Mucosa of stomach (tissue), 1 donor: Measurements from ENCODE around the gene NLRP12.

ENCODE experiments used
- H3K27me3 ChIP-seq: one replicate; pipeline ENCODE4 v1.7.0; 2013; ENCODE audit warnings: mild to moderate bottlenecking, low read length; ENCODE audit not compliant: control insufficient read depth, insufficient read depth
- H3K36me3 ChIP-seq: one replicate; pipeline ENCODE4 v1.7.0; 2013; ENCODE audit warnings: low read length; ENCODE audit not compliant: control insufficient read depth, insufficient read depth
- H3K4me1 ChIP-seq: one replicate; pipeline ENCODE4 v1.7.0; 2013; ENCODE audit warnings: mild to moderate bottlenecking, low read length; ENCODE audit not compliant: control insufficient read depth, insufficient read depth
- H3K4me3 ChIP-seq: one replicate; pipeline ENCODE4 v1.7.0; 2013; ENCODE audit warnings: low read length
- H3K9ac ChIP-seq: one replicate; pipeline ENCODE4 v1.7.0; 2013; ENCODE audit warnings: mild to moderate bottlenecking, low read length, moderate library complexity
- H3K9me3 ChIP-seq: one replicate; pipeline ENCODE4 v1.7.0; 2013; ENCODE audit warnings: mild to moderate bottlenecking, low read length, moderate library complexity; ENCODE audit not compliant: control insufficient read depth
- donor health status: Pancreatic carcinoma.

NLRP12 gene

DNA sequence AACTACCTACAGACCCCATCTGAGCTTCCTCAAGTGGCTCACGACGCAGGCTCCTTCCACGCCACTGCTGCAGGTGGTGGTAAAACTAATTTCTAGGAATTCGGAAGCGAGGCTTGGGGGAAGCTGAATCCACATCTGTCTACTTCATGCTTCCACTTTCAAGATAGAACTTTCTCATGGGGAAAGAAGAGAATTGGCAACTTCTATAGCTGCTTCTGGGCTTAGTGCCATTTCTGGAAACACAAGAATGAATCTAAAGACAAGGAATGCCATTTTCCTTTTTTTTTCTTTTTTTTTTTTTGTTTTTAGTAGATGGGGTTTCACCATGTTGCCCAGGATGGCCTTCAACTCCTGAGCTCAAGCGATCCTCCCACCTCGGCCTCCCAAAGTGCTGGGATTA, 2.8 kb upstream of the NLRP12 start:
- Histone ChIP-seq H3K36me3 (no peaks in the 10 kb centered on the region), H3K9me3 (no peaks in the 10 kb centered on the region), H3K4me1 (no peaks in the 10 kb centered on the region), H3K9ac (no peak overlapping the region), H3K4me3 (no peak overlapping the region), H3K27me3 (peaks cover 3% of the 10 kb centered on the region)

DNA sequence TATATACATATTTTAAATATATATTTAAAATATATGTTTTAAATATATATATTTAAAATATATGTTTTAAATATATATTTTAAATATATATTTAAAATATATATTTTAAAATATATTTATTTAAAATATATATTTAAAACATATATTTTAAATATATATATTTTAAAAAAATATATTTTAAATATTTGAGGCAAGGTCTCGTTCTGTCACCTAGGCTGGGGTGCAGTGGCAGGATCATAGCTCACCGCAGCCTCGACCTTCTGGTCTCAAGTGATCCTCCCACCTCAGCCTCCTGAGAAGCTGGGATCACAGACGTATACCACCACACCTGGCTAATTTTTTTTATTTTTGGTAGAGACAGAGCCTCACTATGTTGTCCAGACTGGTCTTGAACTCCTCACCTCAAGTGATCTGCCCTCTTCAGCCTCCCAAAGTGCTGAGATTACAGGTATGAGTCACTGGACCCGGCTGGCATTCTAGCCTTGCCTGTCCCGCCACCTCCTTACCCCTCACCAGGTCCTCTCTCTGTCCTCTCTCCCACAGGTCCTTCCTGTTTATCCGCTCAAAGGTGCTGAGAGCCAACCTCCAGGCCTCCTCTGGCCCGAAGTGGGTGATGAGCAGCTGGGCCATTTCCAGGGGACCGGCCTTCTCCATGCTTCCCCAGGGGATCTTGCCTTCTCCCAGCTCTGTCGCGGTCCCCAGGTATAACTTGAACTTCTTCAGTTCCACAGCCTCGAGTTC, 564 bp downstream of the NLRP12 start:
- Histone ChIP-seq H3K9me3 (no peaks in the 10 kb centered on the region), H3K4me3 (no peak overlapping the region), H3K4me1 (no peaks in the 10 kb centered on the region), H3K9ac (no peak overlapping the region), H3K36me3 (no peaks in the 10 kb centered on the region), H3K27me3 (no peaks in the 10 kb centered on the region)

DNA sequence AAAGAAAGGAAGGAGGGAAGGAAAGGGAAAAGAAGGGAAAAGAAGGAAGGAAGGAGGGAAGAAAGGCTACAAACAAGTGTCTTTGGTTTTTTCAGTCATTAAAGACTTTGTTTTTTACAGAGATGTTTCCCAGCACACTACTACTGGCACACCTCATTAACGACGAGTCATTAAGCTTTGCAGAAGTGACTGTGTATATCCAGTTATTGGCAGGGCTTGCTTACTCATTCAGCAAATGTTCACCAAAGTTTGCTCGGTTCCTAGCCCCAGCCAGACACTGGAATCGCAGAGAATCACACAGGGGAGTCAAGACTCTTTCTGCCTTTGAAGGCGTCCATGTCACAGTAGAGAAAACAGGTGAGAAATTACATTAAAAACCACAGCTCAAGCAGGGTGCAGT, 4.3 kb downstream of the NLRP12 start:
- no peaks in the 10 kb centered on the region for H3K27me3 ChIP-seq
- no peaks in the 10 kb centered on the region for H3K4me1 ChIP-seq
- no peaks in the 10 kb centered on the region for H3K36me3 ChIP-seq
- no peaks in the 10 kb centered on the region for H3K9me3 ChIP-seq
- H3K9ac ChIP-seq: no peak overlapping the region
- no peak overlapping the region for H3K4me3 ChIP-seq

DNA sequence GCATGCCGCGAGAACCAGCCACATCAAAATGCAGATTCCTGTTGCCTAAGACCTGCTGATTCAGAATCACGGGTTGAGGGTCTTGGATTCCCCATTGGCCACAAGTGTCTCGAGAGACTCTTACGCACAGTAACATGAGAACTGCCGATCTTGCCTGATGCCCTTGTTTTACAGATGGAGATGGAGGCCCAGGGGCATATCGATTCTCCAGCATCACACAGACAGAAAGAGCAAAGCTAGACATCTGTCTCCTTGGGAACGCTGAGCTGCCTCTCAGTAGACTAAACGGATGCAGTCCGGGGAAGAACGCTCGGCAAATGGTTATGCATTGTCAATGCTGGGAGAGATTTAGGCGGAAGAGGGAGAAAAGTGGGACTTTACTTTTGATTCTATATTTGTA, 5.4 kb downstream of the NLRP12 start:
- no peaks in the 10 kb centered on the region for H3K9me3 ChIP-seq

GRCh38 chr19:53813996-53814395, 10.1 kb downstream of the NLRP12 start:
- H3K36me3 ChIP-seq: no peaks in the 10 kb centered on the region
- no peak overlapping the region for H3K9ac ChIP-seq
- H3K27me3 ChIP-seq: no peaks in the 10 kb centered on the region
- no peaks in the 10 kb centered on the region for H3K4me1 ChIP-seq
- no peak overlapping the region for H3K4me3 ChIP-seq
- H3K9me3 ChIP-seq: no peaks in the 10 kb centered on the region

More for the DNA sequence above, 5.4 kb downstream of the NLRP12 start:
- no peaks in the 10 kb centered on the region for H3K4me1 ChIP-seq
- H3K9ac ChIP-seq: no peak overlapping the region
- no peaks in the 10 kb centered on the region for H3K27me3 ChIP-seq
- no peak overlapping the region for H3K4me3 ChIP-seq
- H3K36me3 ChIP-seq: no peaks in the 10 kb centered on the region

GRCh38 chr19:53812335-53812734, 11.8 kb downstream of the NLRP12 start:
- Histone ChIP-seq H3K9ac (no peak overlapping the region), H3K9me3 (no peaks in the 10 kb centered on the region), H3K36me3 (no peaks in the 10 kb centered on the region), H3K4me1 (no peaks in the 10 kb centered on the region), H3K4me3 (no peak overlapping the region), H3K27me3 (no peaks in the 10 kb centered on the region)

- Histone ChIP-seq H3K36me3 (no peaks in the 10 kb centered on the region), H3K27me3 (no peaks in the 10 kb centered on the region), H3K4me1 (no peaks in the 10 kb centered on the region), H3K9me3 (no peaks in the 10 kb centered on the region), H3K9ac (no peak overlapping the region), H3K4me3 (no peak overlapping the region)
These were observed 13.2 kb downstream of the NLRP12 start for GRCh38 chr19:53810891-53811290.

DNA sequence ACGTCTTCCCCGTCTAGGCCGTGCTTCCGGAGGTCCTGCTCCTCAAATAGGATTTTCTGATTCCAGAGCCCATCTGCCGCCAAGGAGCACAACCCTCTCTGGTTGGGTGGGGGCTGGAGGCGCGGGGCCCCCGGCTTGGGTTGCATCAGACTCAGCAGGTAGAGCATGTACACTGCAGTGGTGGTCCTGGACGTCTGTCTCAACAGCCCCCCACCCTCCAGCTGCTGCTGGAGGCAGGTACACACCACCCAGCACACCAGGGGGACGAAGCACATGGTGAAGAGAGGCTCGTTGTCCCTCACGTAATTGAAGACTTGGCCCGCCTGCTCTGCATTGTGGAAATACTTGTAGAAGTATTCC, 13.9 kb downstream of the NLRP12 start:
- Histone ChIP-seq H3K36me3 (no peaks in the 10 kb centered on the region), H3K4me3 (no peak overlapping the region), H3K27me3 (no peaks in the 10 kb centered on the region), H3K9me3 (no peaks in the 10 kb centered on the region), H3K9ac (no peak overlapping the region), H3K4me1 (no peaks in the 10 kb centered on the region)

DNA sequence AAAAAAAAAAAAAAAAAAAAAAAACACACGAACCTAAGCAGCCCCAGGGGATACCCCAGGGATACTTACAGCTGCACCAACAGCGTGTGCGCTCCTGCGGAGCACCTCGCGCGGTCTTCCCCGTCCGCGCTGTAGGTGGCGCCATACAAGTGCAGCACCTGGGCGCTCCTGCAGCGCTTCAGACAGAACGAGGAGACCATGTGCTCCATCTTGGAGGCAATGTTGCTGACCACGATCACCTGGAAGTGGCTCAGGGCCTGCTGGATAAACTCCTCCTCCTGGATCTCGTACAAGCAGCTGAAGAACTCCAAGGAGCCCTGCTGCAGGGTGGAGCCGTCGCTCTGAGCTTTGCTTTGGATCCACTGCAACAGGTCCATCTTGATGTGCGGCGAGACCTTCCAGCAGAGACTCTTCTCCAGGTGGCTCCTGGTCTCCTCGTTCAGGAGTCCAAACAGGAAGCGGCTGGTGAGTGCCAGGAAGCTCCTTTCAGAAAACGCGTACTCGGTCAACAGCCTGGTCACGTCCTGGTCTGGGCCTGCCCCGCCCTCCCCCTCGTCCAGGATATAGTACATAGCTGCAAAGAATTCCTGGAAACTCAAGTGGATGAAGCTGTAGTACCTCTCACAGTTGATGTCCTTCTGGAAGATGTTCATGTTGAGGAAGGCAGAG, 14.5 kb downstream of the NLRP12 start:
- Histone ChIP-seq H3K9ac (no peak overlapping the region), H3K9me3 (no peaks in the 10 kb centered on the region), H3K4me3 (no peak overlapping the region), H3K36me3 (no peaks in the 10 kb centered on the region), H3K4me1 (no peaks in the 10 kb centered on the region), H3K27me3 (no peaks in the 10 kb centered on the region)

GRCh38 chr19:53808710-53809125, 15.4 kb downstream of the NLRP12 start:
- no peaks in the 10 kb centered on the region for H3K4me1 ChIP-seq
- H3K9ac ChIP-seq: no peak overlapping the region
- H3K36me3 ChIP-seq: no peaks in the 10 kb centered on the region
- no peaks in the 10 kb centered on the region for H3K9me3 ChIP-seq
- H3K27me3 ChIP-seq: no peaks in the 10 kb centered on the region
- no peak overlapping the region for H3K4me3 ChIP-seq

DNA sequence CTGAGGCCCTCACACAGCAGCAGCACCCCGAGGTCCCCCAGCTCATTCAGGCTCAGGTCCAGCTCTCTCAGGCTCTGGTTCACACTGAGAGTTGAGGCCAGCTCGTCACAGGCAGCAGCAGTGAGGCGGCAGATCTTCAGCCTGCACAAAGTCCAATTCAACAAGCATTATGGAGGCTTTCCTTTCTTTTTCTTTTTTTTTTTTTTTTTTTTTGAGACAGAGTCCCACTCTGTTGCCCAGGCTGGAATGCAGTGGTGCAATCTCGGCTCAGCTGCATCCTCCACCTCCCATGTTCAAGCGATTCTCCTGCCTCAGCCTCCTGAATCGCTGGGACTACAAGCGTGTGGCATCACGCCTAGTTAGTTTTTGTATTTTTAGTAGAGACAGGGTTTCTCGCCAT, 22.9 kb downstream of the NLRP12 start:
- no peak overlapping the region for H3K4me3 ChIP-seq
- H3K9ac ChIP-seq: no peak overlapping the region
- H3K9me3 ChIP-seq: no peaks in the 10 kb centered on the region
- H3K27me3 ChIP-seq: no peaks in the 10 kb centered on the region
- H3K4me1 ChIP-seq: no peaks in the 10 kb centered on the region
- H3K36me3 ChIP-seq: no peaks in the 10 kb centered on the region

DNA sequence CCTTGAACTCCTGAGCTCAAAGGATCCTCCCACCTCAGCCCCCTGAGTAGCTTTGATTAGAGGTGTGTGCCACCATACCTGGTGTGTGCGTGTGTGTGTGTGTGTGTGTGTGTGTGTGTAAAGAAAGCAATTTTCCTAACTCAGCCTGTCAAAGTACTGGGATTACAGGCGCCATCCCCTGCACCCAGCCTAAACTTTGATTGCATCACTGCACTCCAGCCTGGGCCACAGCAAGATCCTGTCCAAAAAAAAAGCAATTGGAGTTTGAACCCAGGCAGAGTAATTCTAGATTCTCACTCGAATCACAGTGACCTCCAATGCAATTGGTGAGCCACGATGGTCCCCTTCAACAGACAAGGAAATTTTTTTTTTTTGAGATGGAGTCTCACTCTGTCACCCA, 29.1 kb downstream of the NLRP12 start:
- Histone ChIP-seq H3K9ac (no peak overlapping the region), H3K4me1 (no peaks in the 10 kb centered on the region), H3K9me3 (no peaks in the 10 kb centered on the region), H3K27me3 (no peaks in the 10 kb centered on the region), H3K36me3 (no peaks in the 10 kb centered on the region), H3K4me3 (no peak overlapping the region)
